GM18520 (cell line): ENCODE data around the gene CCNF.
"Not testable (repeated sequence)": the region's sequence is repeated elsewhere in the genome, so short reads cannot be mapped to it uniquely, and the experiment has no call there.

Source experiments
- ATAC-seq: cut with Tn5 transposase; IDR thresholded peaks from one replicate; pipeline ENCODE4 v1.9.1; 2021; ENCODE audit not compliant: unreplicated experiment

The CCNF gene

GRCh38 chr16:2429034-2429770 lies at the start of gene CCNF:
TSS of gene CCNF (plus strand) at chr16:2429447. CDS start at chr16:2429482, 35 bp downstream.
- peak; percentile 78 for ATAC-seq

- no peak for ATAC-seq
Measured at GRCh38 chr16:2383501-2383900, 45.7 kb upstream of the CCNF start.

GRCh38 chr16:2384426-2384825 lies 44.8 kb upstream of the CCNF start:
- no peak for ATAC-seq

GRCh38 chr16:2385190-2385836 lies 43.9 kb upstream of the CCNF start:
- ATAC-seq = no peak

GRCh38 chr16:2385982-2386381 lies 43.3 kb upstream of the CCNF start:
- ATAC-seq = not testable (repeated sequence)

GRCh38 chr16:2386990-2387389 lies 42.3 kb upstream of the CCNF start:
- ATAC-seq = no peak

- no peak for ATAC-seq
Measured at GRCh38 chr16:2388139-2388874, 40.9 kb upstream of the CCNF start.

GRCh38 chr16:2388875-2389433 lies 40.3 kb upstream of the CCNF start:
- no peak for ATAC-seq

GRCh38 chr16:2392025-2392424 lies 37.2 kb upstream of the CCNF start:
- no peak for ATAC-seq

- no peak for ATAC-seq
Measured at GRCh38 chr16:2398520-2398919, 30.7 kb upstream of the CCNF start.

GRCh38 chr16:2404099-2404498 lies 25.1 kb upstream of the CCNF start:
- ATAC-seq = no peak

GRCh38 chr16:2415085-2415484 lies 14.2 kb upstream of the CCNF start:
- ATAC-seq = no peak

GRCh38 chr16:2420035-2420434 lies 9.2 kb upstream of the CCNF start:
- no peak for ATAC-seq

- no peak for ATAC-seq
Measured at GRCh38 chr16:2422123-2422867, 7.0 kb upstream of the CCNF start.

- ATAC-seq = no peak
Measured at GRCh38 chr16:2424061-2425007, 4.9 kb upstream of the CCNF start.

GRCh38 chr16:2425008-2425518 lies 4.2 kb upstream of the CCNF start:
- no peak for ATAC-seq

- ATAC-seq = no peak
Measured at GRCh38 chr16:2425825-2426430, 3.3 kb upstream of the CCNF start.

GRCh38 chr16:2426941-2427361 lies 2.3 kb upstream of the CCNF start:
- no peak for ATAC-seq

GRCh38 chr16:2427526-2427925 lies 1.7 kb upstream of the CCNF start:
- ATAC-seq = no peak
